ENCODE measurements around the gene CD19.
"Not testable (repeated sequence)": the region's sequence is repeated elsewhere in the genome, so short reads cannot be mapped to it uniquely, and the experiment has no call there.

The CD19 gene

GRCh38 chr16:28974007-28974436 lies 42.3 kb downstream of the CD19 start:
- ChIA-PET CTCF (interaction anchor here (0.6 to 2.8 kb wide), 22 partner anchors 8 to 284 kb away, joined by 3 to 18 read pairs (median 4); partner anchors contain the start of genes NFATC2IP and SH2B1), POLR2A (interaction anchor here (0.7 to 1.0 kb wide), 2 partner anchors 13 to 334 kb away, joined by 3 read pairs; no protein-coding TSS in a partner anchor)
- no peak for DNase-seq (ENCODE audit: low read depth, low spot score)
- TF ChIP-seq, protein P1, sequence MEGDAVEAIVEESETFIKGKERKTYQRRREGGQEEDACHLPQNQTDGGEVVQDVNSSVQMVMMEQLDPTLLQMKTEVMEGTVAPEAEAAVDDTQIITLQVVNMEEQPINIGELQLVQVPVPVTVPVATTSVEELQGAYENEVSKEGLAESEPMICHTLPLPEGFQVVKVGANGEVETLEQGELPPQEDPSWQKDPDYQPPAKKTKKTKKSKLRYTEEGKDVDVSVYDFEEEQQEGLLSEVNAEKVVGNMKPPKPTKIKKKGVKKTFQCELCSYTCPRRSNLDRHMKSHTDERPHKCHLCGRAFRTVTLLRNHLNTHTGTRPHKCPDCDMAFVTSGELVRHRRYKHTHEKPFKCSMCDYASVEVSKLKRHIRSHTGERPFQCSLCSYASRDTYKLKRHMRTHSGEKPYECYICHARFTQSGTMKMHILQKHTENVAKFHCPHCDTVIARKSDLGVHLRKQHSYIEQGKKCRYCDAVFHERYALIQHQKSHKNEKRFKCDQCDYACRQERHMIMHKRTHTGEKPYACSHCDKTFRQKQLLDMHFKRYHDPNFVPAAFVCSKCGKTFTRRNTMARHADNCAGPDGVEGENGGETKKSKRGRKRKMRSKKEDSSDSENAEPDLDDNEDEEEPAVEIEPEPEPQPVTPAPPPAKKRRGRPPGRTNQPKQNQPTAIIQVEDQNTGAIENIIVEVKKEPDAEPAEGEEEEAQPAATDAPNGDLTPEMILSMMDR (IDR thresholded peaks at IDR 0.05; ENCODE audit: insufficient read depth, low read length, missing control alignments): peak; percentile 82
- H3K4me3 ChIP-seq (ENCODE audit: low read depth, low read length): peak overlapping the region; percentile 99

- H3K4me3 ChIP-seq (ENCODE audit: low read depth, low read length): peak within 1 kb of the TSS; percentile 99
- ChIA-PET CTCF (interaction anchor here (0.8 to 2.8 kb wide), 17 partner anchors 9 to 283 kb away, joined by 3 to 18 read pairs (median 5); partner anchors contain the start of gene NFATC2IP), POLR2A (interaction anchor here (1.0 kb wide), 1 partner anchor 12 kb away, joined by 3 read pairs; no protein-coding TSS in a partner anchor)
- DNase-seq (ENCODE audit: low read depth, low spot score): peak; percentile 77
- TF ChIP-seq, protein P1 (IDR thresholded peaks at IDR 0.05; ENCODE audit: insufficient read depth, low read length, missing control alignments): no peak
These were observed 42.8 kb downstream of the CD19 start, which contains the start of gene SPNS1 for GRCh38 chr16:28974437-28975157. Gene SPNS1, plus strand, starts transcription at chr16:28974778. Its CDS starts 374 bp downstream, at chr16:28975152.

DNA sequence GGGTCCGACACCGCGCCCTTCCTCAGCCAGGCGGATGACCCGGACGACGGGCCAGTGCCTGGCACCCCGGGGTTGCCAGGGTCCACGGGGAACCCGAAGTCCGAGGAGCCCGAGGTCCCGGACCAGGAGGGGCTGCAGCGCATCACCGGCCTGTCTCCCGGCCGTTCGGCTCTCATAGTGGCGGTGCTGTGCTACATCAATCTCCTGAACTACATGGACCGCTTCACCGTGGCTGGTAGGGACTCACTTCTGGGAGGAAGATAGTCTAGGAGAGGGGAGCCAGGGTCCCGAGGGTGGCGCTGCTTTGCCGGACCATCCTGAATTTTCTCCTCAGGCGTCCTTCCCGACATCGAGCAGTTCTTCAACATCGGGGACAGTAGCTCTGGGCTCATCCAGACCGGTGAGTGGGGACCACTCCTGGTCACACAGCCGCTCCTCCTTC lies 43.4 kb downstream of the CD19 start:
- ChIA-PET CTCF (no interaction called here), POLR2A (no interaction called here)
- H3K4me3 ChIP-seq (ENCODE audit: low read depth, low read length): peak overlapping the region; percentile 99

DNA sequence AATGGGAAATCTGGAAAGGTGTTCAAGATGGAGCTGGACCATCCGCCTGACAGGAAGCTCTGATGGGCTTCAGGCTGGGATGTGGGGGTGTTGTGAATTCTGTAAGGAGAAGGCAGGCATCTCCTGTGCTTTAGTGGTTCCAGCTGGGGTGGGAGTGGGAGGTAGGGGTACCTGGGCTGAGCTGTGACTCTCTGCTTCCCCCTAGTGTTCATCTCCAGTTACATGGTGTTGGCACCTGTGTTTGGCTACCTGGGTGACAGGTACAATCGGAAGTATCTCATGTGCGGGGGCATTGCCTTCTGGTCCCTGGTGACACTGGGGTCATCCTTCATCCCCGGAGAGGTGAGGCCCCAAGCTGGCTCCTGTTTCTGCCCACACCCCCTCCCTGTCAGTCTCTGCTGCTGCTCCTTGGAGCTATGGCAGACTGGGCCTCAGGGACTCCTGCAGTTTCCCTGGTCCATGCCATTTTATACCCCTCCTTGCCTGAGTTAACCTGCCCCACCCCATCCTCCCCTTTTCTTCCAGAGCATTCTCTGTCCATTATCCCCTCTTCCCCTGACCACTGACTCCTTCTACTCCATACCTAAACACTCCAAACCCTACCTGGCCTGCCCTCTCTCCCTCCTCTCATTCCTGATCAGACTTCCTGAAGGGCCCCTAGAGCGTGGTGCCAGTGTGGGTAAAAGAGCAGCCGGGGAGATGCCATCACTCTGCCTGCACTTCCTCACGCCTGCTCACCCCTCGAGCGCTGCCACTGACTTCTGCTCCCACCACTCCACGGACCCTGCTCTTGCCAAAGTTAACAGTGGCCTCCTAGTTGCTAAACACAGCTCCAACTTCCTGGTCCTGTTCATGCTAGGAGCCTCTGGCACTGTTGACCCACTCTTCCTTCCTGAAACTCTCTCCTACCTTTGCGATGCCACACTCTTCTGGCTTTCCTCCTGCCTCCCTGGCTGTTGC lies 46.2 kb downstream of the CD19 start:
- TF ChIP-seq, protein P1 (IDR thresholded peaks at IDR 0.05; ENCODE audit: insufficient read depth, low read length, missing control alignments): peak; percentile 2
- no peak for DNase-seq (ENCODE audit: low read depth, low spot score)
- no peak overlapping the region for H3K4me3 ChIP-seq (ENCODE audit: low read depth, low read length)
- ChIA-PET POLR2A (no interaction called here), CTCF (interaction anchor here (1.1 to 2.6 kb wide), 3 partner anchors 9 to 33 kb away, joined by 4 to 10 read pairs (median 8); no protein-coding TSS in a partner anchor)

More for the DNA sequence above, 43.4 kb downstream of the CD19 start:
- DNase-seq (ENCODE audit: low read depth, low spot score): no peak
- TF ChIP-seq, protein P1 (IDR thresholded peaks at IDR 0.05; ENCODE audit: insufficient read depth, low read length, missing control alignments): no peak

- H3K4me3 ChIP-seq (ENCODE audit: low read depth, low read length); POLR2A ChIA-PET; DNase-seq (ENCODE audit: low read depth, low spot score): not testable (repeated sequence)
- CTCF ChIA-PET: interaction anchor here (1.2 kb wide), 1 partner anchor 27 kb away, joined by 3 read pairs; no protein-coding TSS in a partner anchor
These were observed 48.6 kb downstream of the CD19 start for GRCh38 chr16:28980330-28980729.

GRCh38 chr16:28980929-28981328 lies 49.2 kb downstream of the CD19 start:
- ChIA-PET CTCF (interaction anchor here (1.2 kb wide), 1 partner anchor 28 kb away, joined by 3 read pairs; no protein-coding TSS in a partner anchor), POLR2A (no interaction called here)
- H3K4me3 ChIP-seq (ENCODE audit: low read depth, low read length): no peak overlapping the region
- no peak for DNase-seq (ENCODE audit: low read depth, low spot score)
- TF ChIP-seq, protein P1 (IDR thresholded peaks at IDR 0.05; ENCODE audit: insufficient read depth, low read length, missing control alignments): no peak
